ACC112 (cell line): ENCODE measurements around the gene VSX2.

Source experiments
- H2AFZ ChIP-seq: fragments of 200-600 bp; sonication (generic); one replicate; pipeline ENCODE4 v1.6.0; 2017; ENCODE audit warnings: antibody characterized with exemption, low read length; ENCODE audit not compliant: unreplicated experiment
- H3K27ac ChIP-seq: fragments of 200-600 bp; sonication (generic); 2 replicates; pipeline ENCODE4 v1.5.1; 2014; ENCODE audit warnings: low read depth, mild to moderate bottlenecking, antibody characterized with exemption, low read length, moderate library complexity
- H3K27me3 ChIP-seq: fragments of 200-600 bp; sonication (generic); 2 replicates; pipeline ENCODE4 v1.6.1; 2014; ENCODE audit warnings: mild to moderate bottlenecking, antibody characterized with exemption, low read length, moderate library complexity, mixed read lengths; ENCODE audit not compliant: insufficient read depth
- H3K36me3 ChIP-seq: fragments of 200-600 bp; sonication (generic); 2 replicates; pipeline ENCODE4 v1.6.1; 2016; ENCODE audit warnings: mild to moderate bottlenecking, antibody characterized with exemption, low read length, moderate library complexity, mixed read lengths; ENCODE audit not compliant: insufficient read depth
- H3K4me1 ChIP-seq: fragments of 200-600 bp; sonication (generic); one replicate; pipeline ENCODE4 v1.6.1; 2016; ENCODE audit warnings: low read length, mixed read lengths; ENCODE audit not compliant: insufficient read depth, unreplicated experiment, control insufficient read depth
- H3K4me3 ChIP-seq: fragments of 200-600 bp; sonication (generic); 2 replicates; pipeline ENCODE4 v1.5.1; 2014; ENCODE audit warnings: mild to moderate bottlenecking, low read depth, low read length
- H3K79me2 ChIP-seq: fragments of 200-600 bp; sonication (generic); one replicate; pipeline ENCODE4 v1.6.0; 2016; ENCODE audit warnings: low read length; ENCODE audit not compliant: control insufficient read depth, unreplicated experiment, insufficient read depth

VSX2 gene

DNA sequence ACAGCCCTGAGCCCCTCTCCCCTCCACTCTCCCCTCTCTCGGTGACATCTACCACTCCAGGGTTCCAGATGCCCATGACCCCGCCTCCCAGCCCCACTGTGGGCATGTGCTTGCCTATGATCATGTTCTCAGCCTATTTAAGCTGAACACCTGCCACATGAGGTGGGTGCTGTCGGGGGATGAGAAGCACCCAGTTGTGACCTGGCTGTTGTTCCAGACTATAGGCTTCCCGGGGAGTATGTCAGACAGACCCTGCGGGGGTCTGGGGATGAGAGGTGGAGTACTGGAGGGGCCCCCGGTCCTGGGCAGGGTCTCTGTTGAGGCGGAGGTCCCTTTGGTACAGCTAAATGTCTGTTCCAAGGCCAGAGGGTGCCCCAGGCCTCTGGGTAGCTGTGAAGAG is 6.0 kb downstream of the VSX2 start:
- H2AFZ ChIP-seq: no peak overlapping the region
- H3K4me3 ChIP-seq: no peak overlapping the region
- H3K36me3 ChIP-seq: no peaks in the 10 kb centered on the region
- H3K79me2 ChIP-seq: no peaks in the 10 kb centered on the region
- H3K27ac ChIP-seq: no peak overlapping the region
- H3K27me3 ChIP-seq: peaks cover 74% of the 10 kb centered on the region
- no peaks in the 10 kb centered on the region for H3K4me1 ChIP-seq

DNA sequence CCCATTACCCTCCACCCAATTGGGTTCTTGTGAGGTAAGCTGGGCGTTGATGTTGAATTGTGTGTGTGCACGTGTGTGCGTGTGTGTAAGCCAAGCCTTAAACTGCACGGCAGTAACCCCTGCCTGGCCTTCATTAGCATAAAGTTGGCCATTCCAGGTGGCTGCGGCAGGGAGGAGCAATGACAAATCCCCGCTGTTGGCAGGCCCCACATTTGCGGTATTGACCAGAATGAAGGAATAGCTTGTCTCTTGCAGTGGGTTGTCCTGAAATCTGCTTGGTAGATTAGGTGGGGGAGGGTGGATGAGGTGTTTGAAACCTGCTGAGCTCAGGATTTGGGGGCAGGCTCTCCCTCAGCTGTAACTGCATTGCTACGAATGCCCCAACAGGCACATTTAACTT is 7.3 kb downstream of the VSX2 start:
- no peak overlapping the region for H3K4me3 ChIP-seq

DNA sequence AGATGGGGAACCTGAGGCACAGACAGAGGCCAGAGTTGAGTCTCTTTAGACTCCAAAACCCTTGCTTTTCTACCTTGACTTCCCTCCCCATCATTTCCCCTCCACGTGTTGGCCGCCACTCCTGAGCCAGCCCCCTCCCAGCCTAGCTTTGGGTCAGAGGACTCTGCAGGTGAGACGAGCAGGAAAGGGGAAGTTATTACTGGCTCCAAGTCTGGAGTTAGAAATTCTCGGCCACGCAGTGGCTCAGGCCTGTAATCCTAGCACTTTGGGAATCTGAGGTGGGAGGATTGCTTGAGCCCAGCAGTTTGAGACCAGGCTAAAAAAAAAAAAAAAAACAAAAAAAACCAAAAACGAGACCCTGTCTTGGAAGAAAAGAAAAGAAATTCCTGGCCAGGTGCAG is 8.8 kb downstream of the VSX2 start:
- H3K27me3 ChIP-seq: peaks cover 52% of the 10 kb centered on the region
- no peaks in the 10 kb centered on the region for H3K79me2 ChIP-seq
- no peak overlapping the region for H2AFZ ChIP-seq
- no peaks in the 10 kb centered on the region for H3K4me1 ChIP-seq
- no peak overlapping the region for H3K4me3 ChIP-seq
- no peak overlapping the region for H3K27ac ChIP-seq
- H3K36me3 ChIP-seq: no peaks in the 10 kb centered on the region

More for the DNA sequence above, 7.3 kb downstream of the VSX2 start:
- H3K79me2 ChIP-seq: no peaks in the 10 kb centered on the region
- peaks cover 61% of the 10 kb centered on the region for H3K27me3 ChIP-seq
- no peaks in the 10 kb centered on the region for H3K4me1 ChIP-seq
- no peak overlapping the region for H3K27ac ChIP-seq
- no peaks in the 10 kb centered on the region for H3K36me3 ChIP-seq
- no peak overlapping the region for H2AFZ ChIP-seq

DNA sequence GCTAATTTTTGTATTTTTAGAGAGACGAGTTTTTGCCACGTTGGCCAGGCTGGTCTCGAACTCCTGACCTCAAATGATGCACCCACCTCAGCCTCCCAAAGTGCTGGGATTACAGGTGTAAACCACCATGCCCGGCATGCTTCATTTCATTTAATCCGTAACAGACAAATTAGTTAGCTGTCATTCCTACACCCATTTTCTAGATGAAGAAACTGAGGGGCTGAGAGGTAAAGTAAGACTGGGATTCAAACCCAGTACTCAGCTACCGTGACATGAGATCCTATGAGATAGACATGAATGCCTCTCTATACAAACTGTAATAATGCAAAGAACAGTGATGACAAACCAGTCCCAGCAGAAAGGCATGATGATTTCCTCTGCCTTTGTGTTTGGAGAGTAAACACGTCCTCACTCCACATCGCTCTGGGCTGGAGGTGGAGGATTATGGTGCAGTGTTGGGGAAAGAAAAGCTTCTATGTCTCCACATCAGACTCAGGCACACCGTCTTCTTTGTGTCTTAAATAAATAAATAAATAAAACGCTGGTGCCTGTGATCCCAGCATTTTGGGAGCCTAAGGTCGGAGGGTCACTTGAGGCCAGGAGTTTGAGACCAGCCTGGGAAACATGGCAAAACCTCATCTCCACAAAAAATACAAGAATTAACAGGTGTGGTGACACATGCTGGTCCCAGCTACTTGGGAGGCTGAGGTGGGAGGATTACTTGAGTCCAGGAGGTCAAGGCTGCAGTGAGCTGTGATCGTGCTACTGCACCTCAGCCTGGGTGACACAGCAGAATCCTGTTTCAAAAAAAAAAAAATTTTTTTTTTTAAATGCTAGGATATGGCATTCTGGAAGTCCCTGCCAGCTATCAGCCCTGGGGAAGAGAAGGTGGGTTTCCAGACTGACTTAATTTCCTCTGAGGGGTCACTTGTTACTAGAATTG is 10.5 kb downstream of the VSX2 start:
- no peaks in the 10 kb centered on the region for H3K4me1 ChIP-seq
- no peaks in the 10 kb centered on the region for H3K79me2 ChIP-seq
- no peak overlapping the region for H3K4me3 ChIP-seq
- no peaks in the 10 kb centered on the region for H3K36me3 ChIP-seq
- no peak overlapping the region for H3K27ac ChIP-seq
- no peak overlapping the region for H2AFZ ChIP-seq
- H3K27me3 ChIP-seq: peaks cover 41% of the 10 kb centered on the region

DNA sequence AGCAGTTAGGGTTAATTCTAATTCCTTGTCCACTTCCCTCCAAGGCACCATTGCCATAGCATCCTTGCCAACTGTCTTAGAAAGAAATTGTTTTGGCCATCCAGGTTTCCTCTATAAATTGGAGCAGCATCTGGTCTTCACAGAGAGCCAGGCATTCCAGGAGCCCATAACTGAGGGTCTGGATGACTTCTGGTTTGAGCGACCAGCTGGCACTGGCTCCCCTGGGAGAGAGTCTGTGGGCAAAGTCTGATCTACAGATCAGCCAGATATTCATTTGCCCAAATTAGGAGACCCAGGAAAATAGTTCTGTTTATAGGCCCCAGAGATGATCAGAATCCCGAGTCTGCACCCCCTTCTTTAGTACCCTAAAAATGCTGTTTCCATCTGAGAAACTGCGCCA is 16.0 kb downstream of the VSX2 start:
- no peak overlapping the region for H3K4me3 ChIP-seq
- no peaks in the 10 kb centered on the region for H3K4me1 ChIP-seq
- no peak overlapping the region for H3K27ac ChIP-seq
- no peaks in the 10 kb centered on the region for H3K36me3 ChIP-seq
- no peak overlapping the region for H2AFZ ChIP-seq
- no peaks in the 10 kb centered on the region for H3K79me2 ChIP-seq
- peaks cover 30% of the 10 kb centered on the region for H3K27me3 ChIP-seq

DNA sequence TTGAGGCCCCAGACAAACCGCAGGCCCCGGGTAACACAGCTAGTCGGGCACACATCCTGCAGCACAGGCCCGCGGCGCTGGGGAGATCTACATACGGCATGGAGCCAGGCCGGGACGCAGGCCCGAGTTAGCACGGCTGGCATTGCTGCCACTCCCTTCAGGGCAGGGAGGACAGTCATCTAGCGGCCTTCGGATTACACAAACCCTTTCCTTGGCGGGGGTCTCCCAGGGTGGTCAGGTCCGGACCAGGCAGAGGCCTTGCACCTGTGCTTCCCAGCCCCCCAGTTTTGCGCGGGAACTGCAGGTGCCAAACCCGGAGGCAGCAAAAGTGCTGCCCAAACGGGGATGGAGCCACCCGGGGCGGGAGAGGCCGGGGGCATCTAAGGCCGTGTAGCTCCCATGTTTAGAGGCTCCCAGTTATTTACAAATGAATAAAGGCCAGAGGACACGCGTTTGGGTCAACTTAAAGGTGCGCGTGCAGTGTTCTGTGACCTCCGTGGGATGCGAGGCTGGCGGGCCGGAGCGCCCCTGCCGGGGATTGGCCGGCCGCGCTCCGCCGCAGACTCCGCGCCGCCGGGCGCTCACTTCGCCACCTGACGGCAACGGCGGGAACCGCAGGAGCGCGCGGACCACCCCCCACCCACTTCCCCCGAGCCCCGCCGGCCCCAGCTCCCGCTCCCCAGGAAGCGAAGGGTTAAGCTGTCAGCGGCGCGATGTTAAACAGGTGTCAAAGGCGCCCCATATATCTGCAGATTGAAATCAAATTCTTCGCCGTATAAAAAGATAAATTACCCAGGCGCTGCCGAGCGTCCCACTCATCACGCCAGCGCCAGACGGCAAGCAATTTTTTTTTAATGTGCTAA is 18.1 kb downstream of the VSX2 start:
- Histone ChIP-seq H3K27ac (no peak overlapping the region), H3K4me3 (peak overlapping the region; percentile 93), H2AFZ (peak overlapping the region; percentile 90), H3K4me1 (no peaks in the 10 kb centered on the region), H3K79me2 (no peaks in the 10 kb centered on the region), H3K27me3 (peaks cover 25% of the 10 kb centered on the region), H3K36me3 (no peaks in the 10 kb centered on the region)

DNA sequence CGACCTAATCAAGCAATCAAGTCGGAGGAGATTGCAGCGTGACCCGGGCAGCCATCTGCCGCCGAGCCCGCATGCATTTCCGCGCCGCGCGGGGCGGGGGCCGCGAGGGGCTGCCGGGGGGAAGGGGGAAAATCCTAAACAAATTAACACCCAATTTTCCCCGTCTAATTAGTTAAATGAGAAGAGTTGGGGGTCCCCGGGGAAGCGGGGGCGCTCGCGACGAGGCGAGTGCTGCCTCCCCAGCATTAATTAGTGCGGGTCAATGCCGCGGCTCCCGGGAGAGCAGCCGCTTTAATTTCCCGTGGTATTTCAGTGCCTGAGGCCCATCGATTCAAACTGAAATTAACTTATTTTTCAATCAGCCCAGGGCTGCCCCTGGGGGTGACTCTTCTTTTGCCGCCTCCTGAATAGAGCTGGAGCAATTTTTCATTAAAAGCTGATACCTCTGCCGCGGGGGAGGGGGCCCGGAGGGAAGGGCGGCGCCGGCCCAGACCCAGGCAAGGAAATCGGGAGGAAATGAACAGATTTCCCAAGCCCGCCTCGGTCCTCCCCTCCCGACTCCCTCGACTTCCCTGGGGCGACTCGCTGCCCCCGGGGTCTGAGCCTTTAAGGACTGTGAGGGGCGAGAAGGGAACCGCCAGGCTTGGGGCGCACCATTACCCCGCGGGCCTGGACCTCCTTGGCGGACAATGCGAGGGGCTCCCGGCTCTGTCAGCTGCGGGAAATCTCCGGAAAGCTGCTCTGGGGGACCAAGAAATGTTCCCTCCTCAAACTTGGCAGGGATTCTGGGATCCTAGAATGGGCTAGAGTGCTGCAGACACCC is 18.9 kb downstream of the VSX2 start:
- Histone ChIP-seq H3K27ac (no peak overlapping the region), H3K27me3 (peaks cover 23% of the 10 kb centered on the region), H3K36me3 (no peaks in the 10 kb centered on the region), H3K4me3 (peak overlapping the region; percentile 93), H3K4me1 (no peaks in the 10 kb centered on the region), H3K79me2 (no peaks in the 10 kb centered on the region), H2AFZ (peak overlapping the region; percentile 90)

DNA sequence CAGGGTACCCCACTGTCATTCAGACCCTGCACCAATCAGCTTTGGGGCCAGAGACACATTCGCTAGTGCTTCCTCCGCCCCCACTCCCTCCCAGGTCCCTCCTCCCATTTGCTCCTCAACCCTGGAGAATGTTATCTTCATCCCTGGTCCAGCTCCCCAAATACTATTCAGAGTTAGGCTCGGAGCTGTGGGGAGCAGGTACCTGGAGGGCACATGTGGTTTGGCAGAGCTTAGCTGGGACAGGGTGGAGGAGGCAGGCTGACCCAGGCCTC is 19.5 kb downstream of the VSX2 start:
- no peak overlapping the region for H3K4me3 ChIP-seq
- no peaks in the 10 kb centered on the region for H3K36me3 ChIP-seq
- no peaks in the 10 kb centered on the region for H3K4me1 ChIP-seq
- no peaks in the 10 kb centered on the region for H3K79me2 ChIP-seq
- peaks cover 22% of the 10 kb centered on the region for H3K27me3 ChIP-seq
- H3K27ac ChIP-seq: no peak overlapping the region
- no peak overlapping the region for H2AFZ ChIP-seq

DNA sequence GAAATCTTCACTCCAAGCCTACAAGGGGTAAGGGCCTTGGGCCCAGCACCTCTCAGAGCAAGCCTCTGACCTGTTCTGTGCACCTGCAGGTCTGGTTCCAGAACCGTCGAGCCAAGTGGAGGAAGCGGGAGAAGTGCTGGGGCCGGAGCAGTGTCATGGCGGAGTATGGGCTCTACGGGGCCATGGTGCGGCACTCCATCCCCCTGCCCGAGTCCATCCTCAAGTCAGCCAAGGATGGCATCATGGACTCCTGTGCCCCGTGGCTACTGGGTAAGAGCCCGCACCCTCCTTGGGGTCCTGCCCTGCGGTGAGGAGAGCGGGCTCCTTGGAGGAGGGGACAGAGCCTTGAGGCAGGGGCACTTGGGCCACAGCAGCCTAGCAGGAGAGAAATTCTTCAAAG is 20.3 kb downstream of the VSX2 start:
- Histone ChIP-seq H3K27me3 (peaks cover 19% of the 10 kb centered on the region), H2AFZ (no peak overlapping the region), H3K27ac (no peak overlapping the region), H3K4me3 (no peak overlapping the region), H3K4me1 (no peaks in the 10 kb centered on the region), H3K36me3 (no peaks in the 10 kb centered on the region), H3K79me2 (no peaks in the 10 kb centered on the region)

DNA sequence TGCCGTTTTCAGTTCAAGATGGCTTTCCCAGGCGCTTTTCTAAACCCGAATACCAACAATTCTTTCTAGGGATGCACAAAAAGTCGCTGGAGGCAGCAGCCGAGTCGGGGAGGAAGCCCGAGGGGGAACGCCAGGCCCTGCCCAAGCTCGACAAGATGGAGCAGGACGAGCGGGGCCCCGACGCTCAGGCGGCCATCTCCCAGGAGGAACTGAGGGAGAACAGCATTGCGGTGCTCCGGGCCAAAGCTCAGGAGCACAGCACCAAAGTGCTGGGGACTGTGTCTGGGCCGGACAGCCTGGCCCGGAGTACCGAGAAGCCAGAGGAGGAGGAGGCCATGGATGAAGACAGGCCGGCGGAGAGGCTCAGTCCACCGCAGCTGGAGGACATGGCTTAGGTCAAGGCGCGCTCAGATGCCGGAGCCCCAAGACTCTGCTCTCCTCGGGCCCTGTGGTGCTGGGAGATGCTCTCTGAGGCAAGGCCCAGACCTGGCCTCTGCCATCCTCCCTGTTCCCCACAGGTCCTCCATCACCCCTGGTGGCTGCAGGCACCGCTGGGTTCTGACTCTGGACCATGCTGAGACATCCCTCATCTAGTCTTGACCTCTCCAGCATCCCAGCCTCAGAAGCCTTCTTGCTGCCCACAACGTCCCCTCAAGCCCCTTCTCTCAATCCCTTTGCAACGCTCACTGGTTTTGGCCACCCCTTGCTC is 21.4 kb downstream of the VSX2 start:
- H3K79me2 ChIP-seq: no peaks in the 10 kb centered on the region
- peaks cover 15% of the 10 kb centered on the region for H3K27me3 ChIP-seq
- no peak overlapping the region for H3K27ac ChIP-seq
- H3K36me3 ChIP-seq: no peaks in the 10 kb centered on the region
- H3K4me1 ChIP-seq: no peaks in the 10 kb centered on the region
- H2AFZ ChIP-seq: no peak overlapping the region
- no peak overlapping the region for H3K4me3 ChIP-seq
